Activated naive CD8-positive, alpha-beta T cell treated with anti-CD3 and anti-CD28 coated beads, Interleukin-2, amount 10 ng/mL, durations not matched to agents 7 days and 5 days (primary cell): Measurements from ENCODE around the gene TPSG1. TPM values are rescaled to one million over a fixed set of nuclear protein-coding genes. Genes with fewer than 3 reads are reported as not detected.

Experiments used
- ATAC-seq: fragments of 150-1000 bp; cut with Tn5 transposase; one replicate; pipeline ENCODE4 v1.10.0; 2021; ENCODE audit warnings: low read depth, moderate library complexity
- POLR2A ChIA-PET: fragments of 350-600 bp; sonication (Branson Sonifier 250); formaldehyde crosslinking; loops from one replicate; lab custom pipeline; 2021; ENCODE audit warnings: antibody characterized with exemption; lab: Charles Lee
- DNase-seq: peaks from one replicate; pipeline ENCODE4 v3.0.0; 2021
- H3K27ac Mint-ChIP-seq: one replicate; pipeline ENCODE4 v1.8.0; 2022; ENCODE audit warnings: mild to moderate bottlenecking, mixed read lengths
- H3K27me3 Mint-ChIP-seq: one replicate; pipeline ENCODE4 v1.8.0; 2022; ENCODE audit warnings: mild to moderate bottlenecking, moderate library complexity, mixed read lengths
- H3K36me3 Mint-ChIP-seq: one replicate; pipeline ENCODE4 v1.8.0; 2021; ENCODE audit warnings: mild to moderate bottlenecking, mixed read lengths
- H3K4me1 Mint-ChIP-seq: one replicate; pipeline ENCODE4 v1.8.0; 2021; ENCODE audit warnings: mixed read lengths
- H3K4me3 Mint-ChIP-seq: one replicate; pipeline ENCODE4 v1.8.0; 2022; ENCODE audit warnings: mild to moderate bottlenecking, moderate library complexity, mixed read lengths
- H3K9me3 Mint-ChIP-seq: one replicate; pipeline ENCODE4 v1.8.0; 2021; ENCODE audit warnings: mixed read lengths
- total RNA-seq, 2 experiments: library from RNA; stranded (reverse); gene quantifications; one replicate each; pipeline ENCODE4 v1.2.3, GENCODE V29; 2021

TPSG1 gene
- total RNA-seq, 2 experiments from 2014 or later, result not detected

DNA sequence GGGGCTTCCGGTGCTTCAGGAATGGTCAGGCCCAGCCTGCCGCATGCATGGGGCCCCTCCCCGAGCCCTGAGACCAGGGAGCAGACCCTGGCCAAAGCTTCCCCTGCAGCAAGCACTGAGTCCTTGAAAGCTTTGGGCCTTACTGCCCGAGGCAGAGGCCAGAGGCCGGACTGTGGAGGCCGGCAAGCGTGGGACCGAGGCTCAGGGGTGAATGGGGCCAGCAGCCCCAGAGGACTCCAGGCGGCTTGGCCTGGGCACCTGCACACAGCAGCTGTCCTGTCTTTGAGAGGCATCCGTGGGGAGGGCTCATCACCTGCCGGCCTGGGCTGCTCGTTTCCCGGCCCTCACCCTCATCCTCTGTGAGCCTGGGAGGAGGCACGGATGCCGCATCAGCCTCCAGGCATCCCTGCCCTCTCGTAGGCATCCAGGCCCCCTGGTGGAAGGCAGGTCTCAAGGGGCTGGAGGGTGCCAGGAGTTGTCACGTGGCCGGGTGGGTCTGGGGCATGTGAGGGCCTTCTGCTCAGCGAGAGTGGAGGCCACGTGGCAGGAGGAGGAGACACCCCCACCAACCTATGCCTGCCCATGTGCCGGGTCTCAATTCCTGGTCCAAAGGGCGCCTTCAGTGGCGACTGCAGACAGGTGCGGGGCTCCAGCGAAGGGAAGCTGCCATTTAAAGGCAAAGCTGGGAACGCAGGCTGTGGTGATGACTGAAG lies 40.8 kb downstream of the TPSG1 start:
- POLR2A ChIA-PET, result no interaction called here
- Mint-ChIP-seq H3K27ac (no peak overlapping the region), H3K9me3 (no peaks in the 10 kb centered on the region), H3K4me1 (no peaks in the 10 kb centered on the region), H3K36me3 (no peaks in the 10 kb centered on the region), H3K27me3 (no peaks in the 10 kb centered on the region), H3K4me3 (no peak overlapping the region)
- no peak for ATAC-seq
- DNase-seq, result no peak

- Mint-ChIP-seq H3K4me3 (no peak overlapping the region), H3K27me3 (no peaks in the 10 kb centered on the region), H3K27ac (no peak overlapping the region), H3K4me1 (no peaks in the 10 kb centered on the region), H3K36me3 (no peaks in the 10 kb centered on the region), H3K9me3 (no peaks in the 10 kb centered on the region)
- no peak for ATAC-seq
- POLR2A ChIA-PET, result no interaction called here
- no peak for DNase-seq
Measured at GRCh38 chr16:1182950-1183907, 41.8 kb downstream of the TPSG1 start.

- no peaks in the 10 kb centered on the region for H3K4me1 Mint-ChIP-seq
- H3K27ac Mint-ChIP-seq, result no peak overlapping the region
- H3K36me3 Mint-ChIP-seq, result no peaks in the 10 kb centered on the region
- H3K9me3 Mint-ChIP-seq, result no peaks in the 10 kb centered on the region
- H3K4me3 Mint-ChIP-seq, result no peak overlapping the region
- DNase-seq (no peak), ATAC-seq (no peak)
- no peaks in the 10 kb centered on the region for H3K27me3 Mint-ChIP-seq
- POLR2A ChIA-PET, result no interaction called here
Measured at GRCh38 chr16:1182316-1182671, 42.8 kb downstream of the TPSG1 start.

DNA sequence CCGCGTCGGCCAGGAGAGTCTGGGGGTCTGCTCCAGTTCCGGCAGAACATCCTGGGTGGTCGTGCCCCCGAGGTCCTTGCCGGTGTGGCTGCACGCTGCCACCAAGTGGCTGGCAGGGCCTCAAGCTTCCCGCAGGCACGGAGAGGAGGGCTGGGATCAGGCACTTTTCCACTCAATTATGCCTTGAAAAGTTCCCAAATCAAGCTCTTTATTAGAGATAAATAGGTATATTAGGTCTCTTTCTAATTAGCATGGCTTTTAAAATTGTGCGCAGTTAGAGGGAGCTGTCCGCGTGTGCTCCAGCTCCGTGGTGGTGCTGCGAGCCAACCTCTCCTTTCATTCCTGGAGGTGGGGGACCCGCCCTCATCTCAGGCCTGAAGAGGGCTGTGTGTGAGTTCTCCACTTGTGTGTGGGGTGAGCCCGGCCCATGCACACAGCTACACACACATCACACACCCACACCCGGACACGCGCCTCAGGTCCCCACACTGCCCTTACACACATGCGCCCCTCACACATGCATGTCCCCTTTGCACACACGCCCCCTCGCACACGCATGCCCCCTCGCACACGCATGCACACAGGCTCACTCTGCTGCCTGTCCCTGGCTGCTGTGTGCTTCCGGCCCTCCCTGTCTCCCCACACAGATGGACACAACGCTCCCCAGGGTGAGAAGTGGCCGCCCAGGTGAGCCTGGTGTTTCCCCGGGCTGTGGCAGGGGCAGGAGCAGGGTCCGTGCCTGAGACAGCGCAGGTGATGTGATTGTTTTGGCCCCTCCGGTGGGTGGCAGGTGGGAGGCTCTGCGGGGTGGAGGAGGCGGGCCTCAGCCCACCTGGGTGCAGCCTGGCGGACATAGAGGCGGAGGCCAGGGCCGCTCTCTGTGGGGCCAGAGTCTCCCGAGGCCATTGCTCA lies 43.4 kb downstream of the TPSG1 start:
- H3K9me3 Mint-ChIP-seq, result no peaks in the 10 kb centered on the region
- no peak for ATAC-seq
- POLR2A ChIA-PET, result no interaction called here
- no peak overlapping the region for H3K4me3 Mint-ChIP-seq
- H3K36me3 Mint-ChIP-seq, result no peaks in the 10 kb centered on the region
- H3K27me3 Mint-ChIP-seq, result no peaks in the 10 kb centered on the region
- H3K4me1 Mint-ChIP-seq, result no peaks in the 10 kb centered on the region
- DNase-seq, result no peak
- no peak overlapping the region for H3K27ac Mint-ChIP-seq

DNA sequence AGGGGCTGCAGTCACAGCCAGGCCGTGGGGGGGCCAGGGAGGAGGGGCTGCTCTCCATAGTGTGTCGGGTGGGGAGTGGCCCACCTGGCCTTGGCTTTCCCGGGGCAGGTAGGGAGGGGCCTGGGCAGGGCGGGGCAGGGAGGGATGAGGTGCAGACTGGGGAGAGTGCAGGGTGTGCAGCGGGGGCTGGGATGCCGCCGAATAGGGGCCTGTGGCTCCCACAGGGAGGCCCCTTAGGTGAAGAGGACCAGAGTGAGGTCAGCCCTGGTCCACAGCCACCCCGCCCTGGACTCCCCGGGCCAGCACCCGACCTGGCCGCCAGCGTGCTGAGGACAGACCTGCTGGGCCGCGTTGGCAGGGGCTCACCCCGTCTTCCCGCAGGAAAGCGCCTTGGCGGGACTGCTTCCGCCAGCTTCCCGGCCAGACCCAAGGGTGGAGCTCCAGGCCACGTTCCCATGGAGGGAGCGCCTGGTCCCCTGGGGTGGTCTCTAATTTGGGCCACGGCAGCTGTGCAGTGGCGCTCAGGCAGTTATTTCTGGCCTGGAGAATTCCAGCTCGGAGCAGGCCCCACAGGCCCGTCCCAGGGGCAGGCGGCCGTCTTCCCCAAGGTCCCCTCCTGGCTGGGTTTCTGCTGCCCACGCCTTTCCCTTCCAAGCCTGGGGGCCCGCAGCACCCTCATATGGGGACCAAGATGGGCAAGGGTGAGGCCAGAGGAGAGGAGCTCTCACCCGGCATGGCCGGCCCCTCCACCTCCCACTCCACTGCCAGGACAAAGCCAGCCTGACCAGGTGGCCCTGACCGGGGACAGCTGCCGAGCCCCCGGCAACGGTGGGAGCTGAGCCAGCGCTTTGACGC lies 44.3 kb downstream of the TPSG1 start:
- Mint-ChIP-seq H3K36me3 (no peaks in the 10 kb centered on the region), H3K4me1 (no peaks in the 10 kb centered on the region), H3K27me3 (no peaks in the 10 kb centered on the region), H3K4me3 (no peak overlapping the region), H3K27ac (no peak overlapping the region), H3K9me3 (no peaks in the 10 kb centered on the region)
- no peak for DNase-seq
- ATAC-seq, result no peak
- POLR2A ChIA-PET, result no interaction called here

DNA sequence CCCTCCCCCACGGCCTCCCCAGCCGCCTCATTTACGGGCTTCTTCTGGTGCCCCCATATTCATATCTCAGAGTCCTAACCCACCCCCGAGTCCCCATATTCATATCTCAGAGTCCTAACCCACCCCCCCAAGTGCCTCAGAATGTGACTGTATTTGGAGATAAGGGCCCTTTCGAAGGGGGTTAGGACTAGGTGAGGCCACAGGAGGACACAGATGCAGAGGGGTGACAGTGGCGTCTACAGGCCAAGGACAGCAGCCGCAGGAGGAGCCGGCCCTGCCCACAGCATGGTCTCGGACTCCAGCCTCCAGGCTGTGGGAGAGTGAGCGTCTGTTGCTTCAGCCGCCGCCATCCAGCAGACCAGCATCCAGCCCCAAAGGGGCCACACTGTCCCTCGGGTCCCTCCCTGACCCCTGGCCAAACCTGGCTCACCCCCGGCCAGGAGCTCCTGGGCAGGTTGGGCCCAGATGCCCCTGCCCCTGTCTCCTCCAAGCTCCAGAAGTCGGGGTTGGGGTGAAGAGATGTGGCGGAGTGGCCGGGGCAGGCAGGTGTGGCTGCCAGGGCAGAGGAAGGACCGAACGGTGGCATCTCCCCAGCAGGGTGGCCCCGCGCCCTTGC lies 46.7 kb downstream of the TPSG1 start:
- H3K27ac Mint-ChIP-seq, result no peak overlapping the region
- POLR2A ChIA-PET, result no interaction called here
- no peaks in the 10 kb centered on the region for H3K9me3 Mint-ChIP-seq
- ATAC-seq (no peak), DNase-seq (no peak)
- no peaks in the 10 kb centered on the region for H3K4me1 Mint-ChIP-seq
- no peaks in the 10 kb centered on the region for H3K27me3 Mint-ChIP-seq
- no peaks in the 10 kb centered on the region for H3K36me3 Mint-ChIP-seq
- H3K4me3 Mint-ChIP-seq, result no peak overlapping the region

DNA sequence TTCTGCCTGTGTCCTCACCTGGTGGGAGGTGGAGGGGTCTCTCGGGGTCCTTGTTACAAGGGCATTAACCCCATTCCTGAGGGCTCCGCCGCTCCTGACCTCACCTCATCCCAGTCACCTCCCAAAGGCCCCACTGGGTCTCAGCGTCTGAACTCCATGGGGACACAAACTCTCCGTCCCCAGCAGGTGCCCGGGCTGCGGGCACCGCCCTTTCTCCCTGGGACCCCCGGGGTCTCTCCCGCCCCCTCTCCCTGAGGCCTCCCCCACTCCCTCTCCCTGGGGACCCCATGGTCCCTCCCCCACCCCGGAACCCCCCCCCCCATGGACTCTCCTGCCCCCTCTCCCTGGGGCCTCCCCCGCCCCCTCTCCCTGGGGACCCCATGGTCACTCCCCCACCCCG lies 47.3 kb downstream of the TPSG1 start:
- Mint-ChIP-seq H3K9me3 (no peaks in the 10 kb centered on the region), H3K4me1 (no peaks in the 10 kb centered on the region), H3K27ac (no peak overlapping the region), H3K4me3 (no peak overlapping the region), H3K27me3 (no peaks in the 10 kb centered on the region), H3K36me3 (no peaks in the 10 kb centered on the region)
- DNase-seq (no peak), ATAC-seq (no peak)
- POLR2A ChIA-PET, result no interaction called here

- DNase-seq (no peak), ATAC-seq (no peak)
- no peak overlapping the region for H3K4me3 Mint-ChIP-seq
- no peaks in the 10 kb centered on the region for H3K9me3 Mint-ChIP-seq
- no peaks in the 10 kb centered on the region for H3K27me3 Mint-ChIP-seq
- H3K4me1 Mint-ChIP-seq, result no peaks in the 10 kb centered on the region
- POLR2A ChIA-PET, result no interaction called here
- H3K36me3 Mint-ChIP-seq, result no peaks in the 10 kb centered on the region
- H3K27ac Mint-ChIP-seq, result no peak overlapping the region
Measured at GRCh38 chr16:1177053-1177452, 48.0 kb downstream of the TPSG1 start.

DNA sequence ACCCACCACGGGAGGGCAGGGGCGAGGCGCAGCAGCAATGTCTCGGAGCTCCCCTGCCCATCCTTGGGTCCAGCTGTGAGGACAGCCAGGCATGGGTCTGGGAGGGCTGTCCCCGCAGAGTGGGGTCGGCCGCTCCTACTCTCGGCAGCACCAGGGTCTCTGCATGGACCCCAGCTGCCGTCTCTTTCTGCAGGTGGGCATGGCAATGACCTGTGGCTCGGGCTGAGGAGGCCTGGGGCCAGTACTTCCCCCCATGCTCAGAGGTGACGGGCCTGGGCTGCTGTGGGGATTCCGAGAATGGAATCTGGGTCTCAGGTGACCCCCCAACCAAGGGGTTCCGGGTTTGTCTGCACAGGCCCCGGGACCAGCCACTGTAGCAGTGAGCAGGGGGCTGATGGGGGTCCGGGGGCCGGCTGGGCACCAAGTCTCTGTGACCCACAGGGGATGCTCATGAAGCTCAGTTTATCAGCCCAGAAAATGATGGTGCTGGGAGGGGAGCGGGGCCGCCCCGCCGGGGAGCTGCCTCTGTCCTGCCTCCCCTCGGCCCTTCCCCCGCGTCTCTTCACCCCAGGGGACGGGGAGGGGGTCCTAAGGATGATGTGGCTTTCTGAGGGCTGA lies 48.7 kb downstream of the TPSG1 start:
- no peak for ATAC-seq
- no peaks in the 10 kb centered on the region for H3K4me1 Mint-ChIP-seq

GRCh38 chr16:1175566-1176279 lies 49.3 kb downstream of the TPSG1 start:
- Mint-ChIP-seq H3K9me3 (no peaks in the 10 kb centered on the region), H3K36me3 (no peaks in the 10 kb centered on the region), H3K4me3 (no peak overlapping the region), H3K27me3 (no peaks in the 10 kb centered on the region), H3K4me1 (no peaks in the 10 kb centered on the region), H3K27ac (no peak overlapping the region)
- DNase-seq (no peak), ATAC-seq (no peak)
- POLR2A ChIA-PET, result no interaction called here

More for the DNA sequence above, 48.7 kb downstream of the TPSG1 start:
- H3K36me3 Mint-ChIP-seq, result no peaks in the 10 kb centered on the region
- no peaks in the 10 kb centered on the region for H3K27me3 Mint-ChIP-seq
- no peak for DNase-seq
- H3K9me3 Mint-ChIP-seq, result no peaks in the 10 kb centered on the region
- POLR2A ChIA-PET, result no interaction called here
- H3K27ac Mint-ChIP-seq, result no peak overlapping the region
- no peak overlapping the region for H3K4me3 Mint-ChIP-seq

DNA sequence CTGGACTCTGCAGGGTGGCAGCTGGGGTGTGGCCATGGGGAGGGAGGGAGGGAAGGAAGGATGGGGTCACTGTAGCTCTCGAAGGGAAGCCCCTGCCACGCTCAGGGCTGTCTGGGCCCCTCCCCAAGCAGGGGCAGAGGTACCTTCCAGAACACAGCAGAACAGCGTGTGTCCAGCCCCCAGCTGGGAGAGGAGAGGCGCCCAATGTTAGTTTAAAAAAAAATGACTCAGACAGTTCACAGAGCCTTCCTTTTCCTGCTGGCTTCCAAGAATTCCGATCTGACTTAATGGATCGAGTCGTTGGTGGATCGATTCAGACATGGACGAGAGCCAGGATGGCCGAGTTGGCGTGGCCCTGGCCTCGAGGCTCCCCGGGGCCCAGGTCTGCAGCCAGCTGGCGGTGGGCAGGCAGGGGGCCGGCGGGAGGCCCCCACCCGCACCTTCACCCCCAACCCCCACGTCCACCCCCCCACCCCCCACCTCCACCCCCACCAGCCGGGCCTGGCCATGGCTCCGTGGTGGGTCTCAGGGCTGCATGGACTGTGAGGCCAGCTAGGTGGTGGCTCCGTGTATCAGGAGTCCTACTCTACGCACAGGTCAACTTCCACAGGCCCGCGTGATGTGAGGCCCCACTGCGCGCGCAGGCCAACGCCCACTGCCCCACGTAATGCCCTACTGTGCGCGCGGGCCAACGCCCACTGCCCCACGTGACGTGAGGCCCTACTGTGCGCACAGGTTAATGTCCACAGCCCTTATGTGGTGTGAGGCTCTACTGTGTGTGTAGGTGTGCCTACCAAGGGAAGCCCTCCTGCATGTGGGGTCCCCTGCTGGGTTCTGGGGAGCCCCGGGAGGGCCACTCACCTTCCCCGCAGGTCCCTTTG lies 50.4 kb downstream of the TPSG1 start:
- Mint-ChIP-seq H3K36me3 (no peaks in the 10 kb centered on the region), H3K27ac (no peak overlapping the region), H3K4me1 (no peaks in the 10 kb centered on the region), H3K4me3 (no peak overlapping the region), H3K9me3 (no peaks in the 10 kb centered on the region), H3K27me3 (no peaks in the 10 kb centered on the region)
- ATAC-seq (no peak), DNase-seq (no peak)
- POLR2A ChIA-PET, result no interaction called here
